Gastroesophageal sphincter (tissue), 3 donors: Measurements from ENCODE around the gene USP32.

Experiments
- CTCF ChIP-seq, 4 experiments: fragments of 200-600 bp in 2 of 4; fragments of 450-650 bp in 2 of 4; sonication (generic) in 1 of 4; IDR thresholded peaks; one replicate each; pipeline ENCODE4 v1.5.1; 2017 to 2019; ENCODE audit warnings: antibody characterized with exemption in 4 of 4, mild to moderate bottlenecking in 2 of 4, moderate library complexity in 2 of 4
- EP300 ChIP-seq: sonication (generic); formaldehyde crosslinking; IDR thresholded peaks from one replicate; pipeline ENCODE4 v1.6.1; 2017; ENCODE audit warnings: antibody characterized with exemption, mild to moderate bottlenecking
- POLR2A ChIP-seq, 2 donors: fragments of 450-650 bp; IDR thresholded peaks; one replicate each; pipeline ENCODE4 v1.6.1; 2017; ENCODE audit warnings: antibody characterized with exemption in 2 of 2, mild to moderate bottlenecking in 2 of 2, moderate library complexity in 1 of 2
- POLR2AphosphoS5 ChIP-seq: sonication (generic); formaldehyde crosslinking; IDR thresholded peaks from one replicate; pipeline ENCODE4 v1.6.1; 2017; ENCODE audit warnings: antibody characterized with exemption

- TF ChIP-seq CTCF (IDR thresholded peaks at IDR 0.05) (no peak), POLR2AphosphoS5 (no peak), POLR2A (IDR thresholded peaks at IDR 0.05) (no peak), EP300 (no peak)
These were observed 250.6 kb downstream of the USP32 start for GRCh38 chr17:60141111-60142018.
